ENCODE measurements around the gene TSBP1.

GRCh38 chr6:32402812-32403211, 31.1 kb upstream of the TSBP1 start:
- TF ChIP-seq CTCF (IDR thresholded peaks at IDR 0.05) (no peak), POLR2A (IDR thresholded peaks at IDR 0.05) (no peak)
